Prostate gland (tissue), 2 donors: ENCODE measurements around the gene CAP2. TPM values are rescaled to one million over a fixed set of nuclear protein-coding genes. Genes with fewer than 3 reads are reported as not detected.

Source experiments
- DNase-seq: peaks from one replicate; pipeline ENCODE4 v3.0.0-alpha.2; 2019; ENCODE audit warnings: low spot score
- H3K27ac ChIP-seq, 2 donors: fragments of 200-600 bp; sonication (generic); 2 replicates each; pipeline ENCODE4 v1.5.1; 2017 to 2019
- H3K27me3 ChIP-seq: fragments of 200-600 bp; sonication (generic); replicated peaks from 2 replicates; pipeline ENCODE4 v1.5.1; 2019; ENCODE audit not compliant: insufficient read depth
- H3K36me3 ChIP-seq, 2 donors: fragments of 200-600 bp; sonication (generic); 1 replicate in 1 of 2; 2 replicates in 1 of 2; pipeline versions ENCODE4 v1.5.1 to v1.8.1; 2017 to 2019
- H3K4me1 ChIP-seq: fragments of 200-600 bp; sonication (generic); replicated peaks from 2 replicates; pipeline ENCODE4 v1.5.1; 2019
- H3K4me3 ChIP-seq, 2 donors: fragments of 200-600 bp; sonication (generic); 2 replicates each; pipeline ENCODE4 v1.5.1; 2017 to 2019
- H3K9me3 ChIP-seq: fragments of 200-600 bp; sonication (generic); 2 replicates; pipeline ENCODE4 v1.5.1; 2017
- CTCF ChIP-seq, 4 experiments: fragments of 200-600 bp in 2 of 4; fragments of 450-650 bp in 2 of 4; sonication (generic) in 2 of 4; IDR thresholded peaks; 1 replicate in 3 of 4; 2 replicates in 1 of 4; pipeline ENCODE4 v1.5.1; 2016 to 2019; ENCODE audit warnings: antibody characterized with exemption in 4 of 4, mild to moderate bottlenecking in 2 of 4, moderate library complexity in 2 of 4
- POLR2A ChIP-seq: fragments of 450-650 bp; IDR thresholded peaks from one replicate; pipeline ENCODE4 v1.6.1; 2016; ENCODE audit warnings: antibody characterized with exemption, mild to moderate bottlenecking
- POLR2AphosphoS5 ChIP-seq: sonication (generic); formaldehyde crosslinking; IDR thresholded peaks from one replicate; pipeline ENCODE4 v1.6.1; 2017; ENCODE audit warnings: antibody characterized with exemption
- WGBS: methylation state at CpG from one replicate; pipeline ENCODE4 v1.1.5; 2018; 5-methylcytosine and 5-hydroxymethylcytosine counted together
- intact Hi-C: fragments of 100-400 bp; cut with DNase I; formaldehyde crosslinking; loops from one replicate; pipeline ENCODE4 v1.14.2; 2022
- total RNA-seq, 2 donors: library from RNA; depleted of rRNA; stranded (reverse); fragments of >200 nt; gene quantifications; one replicate each; pipeline ENCODE4 v1.1.0, GENCODE V29; 2016

The CAP2 gene
- total RNA-seq, 2 donors from 2014 or later: 8.7 to 10.0 TPM

GRCh38 chr6:17353440-17354175, 39.8 kb upstream of the CAP2 start:
- H3K4me1 ChIP-seq: no peaks in the 10 kb centered on the region
- 77% methylated on average over 4 of the region's 4 CpGs for WGBS
- no peak overlapping the region for H3K27ac ChIP-seq
- no peaks in the 10 kb centered on the region for H3K9me3 ChIP-seq
- TF ChIP-seq POLR2A: no peak
- TF ChIP-seq POLR2AphosphoS5: no peak
- no peak overlapping the region for H3K4me3 ChIP-seq
- no peaks in the 10 kb centered on the region for H3K36me3 ChIP-seq
- intact Hi-C loops: no loop called here
- no peak for DNase-seq
- no peaks in the 10 kb centered on the region for H3K27me3 ChIP-seq

DNA sequence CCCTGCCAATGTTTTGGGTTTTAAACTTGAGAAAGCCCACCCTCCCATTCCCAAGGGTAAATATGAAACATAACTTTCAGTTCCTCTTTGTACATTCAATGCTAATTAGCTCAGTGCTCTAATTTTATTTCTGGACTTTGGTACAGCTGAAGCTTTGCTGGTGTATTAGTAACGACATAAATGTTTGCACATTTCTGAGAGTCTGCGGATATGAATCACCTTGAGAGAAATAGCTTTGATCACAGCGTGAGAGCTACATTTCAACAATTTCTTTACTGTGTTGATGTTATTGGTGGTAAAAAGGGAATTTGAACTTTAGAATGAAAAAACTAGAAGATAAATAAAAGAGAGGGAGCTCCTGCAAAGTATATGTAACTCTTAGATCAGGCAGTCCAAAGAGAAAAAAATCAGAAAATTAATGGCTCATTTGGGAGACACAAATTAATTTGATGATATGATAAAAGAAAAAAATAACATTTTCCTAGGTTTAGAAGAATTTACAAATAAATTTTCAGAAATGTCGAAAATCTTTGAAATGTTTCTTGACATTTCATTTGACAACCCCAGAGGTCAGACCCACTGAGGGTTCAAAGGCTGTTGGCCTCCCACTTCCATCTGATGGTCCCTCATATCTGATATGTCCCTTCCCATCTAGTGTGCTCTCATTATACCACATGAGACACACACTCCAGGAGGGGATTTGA, 38.5 kb upstream of the CAP2 start:
- no peaks in the 10 kb centered on the region for H3K36me3 ChIP-seq
- H3K27me3 ChIP-seq: no peaks in the 10 kb centered on the region
- TF ChIP-seq CTCF (IDR thresholded peaks at IDR 0.05) (no peak), POLR2A (no peak), POLR2AphosphoS5 (no peak)
- no peak overlapping the region for H3K27ac ChIP-seq
- H3K9me3 ChIP-seq: no peaks in the 10 kb centered on the region
- WGBS: 64% methylated on average over 4 of the region's 4 CpGs
- no peaks in the 10 kb centered on the region for H3K4me1 ChIP-seq
- no peak overlapping the region for H3K4me3 ChIP-seq
- intact Hi-C loops: no loop called here
- DNase-seq: no peak

- Histone ChIP-seq H3K27ac (no peak overlapping the region), H3K9me3 (no peaks in the 10 kb centered on the region), H3K36me3 (no peaks in the 10 kb centered on the region), H3K27me3 (no peaks in the 10 kb centered on the region), H3K4me3 (no peak overlapping the region), H3K4me1 (no peaks in the 10 kb centered on the region)
- DNase-seq: no peak
- TF ChIP-seq POLR2AphosphoS5 (no peak), CTCF (IDR thresholded peaks at IDR 0.05) (no peak), POLR2A (no peak)
- intact Hi-C loops: no loop called here
- 90% methylated on average over 2 of the region's 2 CpGs for WGBS
Observed at GRCh38 chr6:17355404-17355774, 38.0 kb upstream of the CAP2 start.

DNA sequence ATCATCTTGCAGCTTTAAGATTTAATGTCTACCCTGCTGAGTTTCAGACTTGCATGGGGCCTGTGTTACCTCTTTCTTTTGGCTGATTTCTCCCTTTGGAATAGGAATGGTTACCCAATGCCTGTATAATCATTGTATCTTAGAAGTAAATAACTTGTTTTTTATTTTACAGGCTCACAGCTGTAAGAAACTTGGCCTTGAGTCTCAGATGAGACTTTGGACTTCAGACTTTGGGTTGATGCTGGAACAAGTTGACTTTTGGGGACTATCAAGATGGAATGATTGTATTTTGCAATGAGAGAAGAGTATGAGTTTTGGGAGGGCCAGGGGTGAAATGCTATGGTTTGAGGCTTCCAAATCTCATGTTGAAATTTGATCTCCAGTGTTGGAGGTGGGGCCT, 34.9 kb upstream of the CAP2 start:
- Histone ChIP-seq H3K9me3 (no peaks in the 10 kb centered on the region), H3K4me1 (no peaks in the 10 kb centered on the region), H3K4me3 (no peak overlapping the region), H3K27ac (no peak overlapping the region), H3K27me3 (no peaks in the 10 kb centered on the region), H3K36me3 (no peaks in the 10 kb centered on the region)
- no peak for TF ChIP-seq CTCF (IDR thresholded peaks at IDR 0.05)
- no peak for TF ChIP-seq POLR2A
- no peak for TF ChIP-seq POLR2AphosphoS5
- intact Hi-C loops: no loop called here
- DNase-seq: no peak

DNA sequence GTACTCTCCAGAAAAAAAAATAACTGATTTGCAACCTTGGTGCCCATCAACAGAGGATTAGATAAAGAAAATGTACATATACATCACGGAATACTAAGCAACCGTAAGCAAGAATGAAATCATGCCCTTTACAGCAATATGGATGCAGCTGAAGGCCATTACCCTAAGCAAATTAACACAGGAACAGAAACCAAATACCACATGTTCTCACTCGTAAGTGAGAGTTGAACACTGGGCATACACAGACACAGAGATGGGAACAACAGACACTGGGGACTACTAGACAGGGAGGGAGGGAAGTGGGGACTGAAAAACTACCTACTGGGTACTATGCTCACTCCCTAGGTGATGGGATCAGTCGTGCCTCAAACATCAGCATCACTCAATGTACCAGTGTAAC, 32.8 kb upstream of the CAP2 start:
- no peak for DNase-seq
- no peak for TF ChIP-seq POLR2AphosphoS5
- no peak for TF ChIP-seq CTCF (IDR thresholded peaks at IDR 0.05)
- TF ChIP-seq POLR2A: no peak
- intact Hi-C loops: no loop called here
- no peak overlapping the region for H3K27ac ChIP-seq
- no peak overlapping the region for H3K4me3 ChIP-seq
- 78% methylated on average over 4 of the region's 4 CpGs for WGBS
- no peaks in the 10 kb centered on the region for H3K4me1 ChIP-seq
- H3K9me3 ChIP-seq: no peaks in the 10 kb centered on the region
- no peaks in the 10 kb centered on the region for H3K36me3 ChIP-seq
- no peaks in the 10 kb centered on the region for H3K27me3 ChIP-seq
